Mesothelial cell of epicardium (in vitro differentiated cells): ENCODE measurements around the gene CD247. TPM values are rescaled to one million over a fixed set of nuclear protein-coding genes. Genes with fewer than 3 reads are reported as not detected.

Experiments used
- DNase-seq, 2 experiments: peaks; one replicate each; pipeline ENCODE4 v3.0.0; 2021; ENCODE audit warnings: low spot score in 2 of 2; ENCODE audit not compliant: unreplicated experiment in 2 of 2
- H3K27ac Mint-ChIP-seq: 2 replicates; pipeline ENCODE4 v1.8.0; 2021; ENCODE audit warnings: mixed read lengths
- H3K27me3 Mint-ChIP-seq: 2 replicates; pipeline ENCODE4 v1.8.0; 2021; ENCODE audit warnings: low read depth, mixed read lengths
- H3K36me3 Mint-ChIP-seq: 2 replicates; pipeline ENCODE4 v1.8.0; 2021; ENCODE audit warnings: mixed read lengths
- H3K4me1 Mint-ChIP-seq: 2 replicates; pipeline ENCODE4 v1.8.0; 2021; ENCODE audit warnings: mixed read lengths
- H3K4me3 Mint-ChIP-seq: 2 replicates; pipeline ENCODE4 v1.8.0; 2021; ENCODE audit warnings: mild to moderate bottlenecking, moderate library complexity, mixed read lengths
- H3K9me3 Mint-ChIP-seq: 2 replicates; pipeline ENCODE4 v1.8.0; 2021; ENCODE audit warnings: mixed read lengths
- CTCF ChIP-seq: fragments of 200-600 bp; sonication (generic); IDR thresholded peaks from one replicate; pipeline ENCODE4 v1.5.0; 2021; ENCODE audit warnings: antibody characterized with exemption; ENCODE audit not compliant: unreplicated experiment
- total RNA-seq: library from RNA; stranded (reverse); gene quantifications from 3 replicates; pipeline ENCODE4 v1.2.1, GENCODE V29; 2021

The CD247 gene
- total RNA-seq, 1 donor from 2014 or later = 0.13 TPM

GRCh38 chr1:167455786-167456446 is 62.4 kb downstream of the CD247 start:
- TF ChIP-seq CTCF = no peak
- Mint-ChIP-seq H3K36me3 (no peaks in the 10 kb centered on the region), H3K27me3 (peaks cover 37% of the 10 kb centered on the region), H3K9me3 (no peaks in the 10 kb centered on the region), H3K4me1 (peaks cover 4% of the 10 kb centered on the region), H3K4me3 (peak overlapping the region; percentile 68), H3K27ac (peak overlapping the region; percentile 28)
- peak in 1 of 2 experiments; percentile 61 for DNase-seq

GRCh38 chr1:167454894-167455785 is 63.2 kb downstream of the CD247 start:
- no peak overlapping the region for H3K27ac Mint-ChIP-seq

GRCh38 chr1:167454304-167454893 is 63.9 kb downstream of the CD247 start:
- Mint-ChIP-seq H3K27me3 (peaks cover 40% of the 10 kb centered on the region), H3K4me1 (peaks cover 4% of the 10 kb centered on the region), H3K4me3 (peak overlapping the region; percentile 68), H3K27ac (no peak overlapping the region), H3K9me3 (no peaks in the 10 kb centered on the region), H3K36me3 (no peaks in the 10 kb centered on the region)
- no peak for DNase-seq
- no peak for TF ChIP-seq CTCF

More at GRCh38 chr1:167454894-167455785, 63.2 kb downstream of the CD247 start:
- Mint-ChIP-seq H3K36me3 (no peaks in the 10 kb centered on the region), H3K9me3 (no peaks in the 10 kb centered on the region), H3K27me3 (peaks cover 40% of the 10 kb centered on the region), H3K4me3 (peak overlapping the region; percentile 68), H3K4me1 (peaks cover 4% of the 10 kb centered on the region)
- peak in 1 of 2 experiments; percentile 64 for DNase-seq
- TF ChIP-seq CTCF = no peak

- Mint-ChIP-seq H3K9me3 (no peaks in the 10 kb centered on the region), H3K27me3 (peaks cover 40% of the 10 kb centered on the region), H3K4me1 (peaks cover 4% of the 10 kb centered on the region), H3K27ac (no peak overlapping the region), H3K36me3 (no peaks in the 10 kb centered on the region), H3K4me3 (no peak overlapping the region)
- TF ChIP-seq CTCF = no peak
- DNase-seq = no peak
These were observed 65.2 kb downstream of the CD247 start for GRCh38 chr1:167453123-167453522.

GRCh38 chr1:167452483-167452882 is 65.8 kb downstream of the CD247 start:
- DNase-seq = no peak
- Mint-ChIP-seq H3K9me3 (no peaks in the 10 kb centered on the region), H3K4me3 (no peak overlapping the region), H3K27ac (no peak overlapping the region), H3K27me3 (peaks cover 33% of the 10 kb centered on the region), H3K4me1 (peaks cover 4% of the 10 kb centered on the region), H3K36me3 (no peaks in the 10 kb centered on the region)
- TF ChIP-seq CTCF = no peak
